Epithelial cell of proximal tubule (primary cell): Measurements from ENCODE around the gene NPR3. TPM values are rescaled to one million over a fixed set of nuclear protein-coding genes. Genes with fewer than 3 reads are reported as not detected.

Experiments
- DNase-seq: peaks from one replicate; pipeline ENCODE4 v3.0.0-alpha.2; 2011; ENCODE audit warnings: low read depth
- H3K4me3 ChIP-seq: 2 replicates; pipeline ENCODE4 v1.5.1; 2011; ENCODE audit warnings: low read depth, mild to moderate bottlenecking, low read length
- CTCF ChIP-seq: conservative IDR thresholded peaks from 2 replicates; pipeline ENCODE4 v1.5.1; 2012; ENCODE audit warnings: low read depth, mild to moderate bottlenecking, low read length
- total RNA-seq: library from RNA; depleted of rRNA; stranded (reverse); fragments of >200 nt; gene quantifications from 2 replicates; pipeline ENCODE4 v1.2.3, GENCODE V29; 2015

The NPR3 gene
- total RNA-seq, 1 donor from 2014 or later: 0.29 TPM

- DNase-seq: no peak
- no peak for TF ChIP-seq CTCF
- no peak overlapping the region for H3K4me3 ChIP-seq
These were observed 20.5 kb upstream of the NPR3 start for GRCh38 chr5:32690666-32691065.

- TF ChIP-seq CTCF: no peak
- no peak for DNase-seq
- H3K4me3 ChIP-seq: no peak overlapping the region
These were observed 18.9 kb upstream of the NPR3 start for GRCh38 chr5:32692036-32692746.

- TF ChIP-seq CTCF: no peak
- H3K4me3 ChIP-seq: no peak overlapping the region
- no peak for DNase-seq
These were observed 7.2 kb upstream of the NPR3 start for GRCh38 chr5:32703957-32704356.

- peak; percentile 71 for TF ChIP-seq CTCF
- no peak for DNase-seq
- no peak overlapping the region for H3K4me3 ChIP-seq
These were observed 3.6 kb upstream of the NPR3 start for GRCh38 chr5:32707418-32707997.

- peak overlapping the region; percentile 10 for H3K4me3 ChIP-seq
- DNase-seq: no peak
- TF ChIP-seq CTCF: no peak
These were observed 2.2 kb upstream of the NPR3 start for GRCh38 chr5:32708949-32709348.

- no peak for DNase-seq
- peak; percentile 86 for TF ChIP-seq CTCF
- H3K4me3 ChIP-seq: peak overlapping the region; percentile 67
These were observed 1.2 kb upstream of the NPR3 start for GRCh38 chr5:32709750-32710549.
